Measurements from ENCODE around the gene CCDC90B.
A peak's percentile ranks its signal among the peaks of the same experiment; 100 is the strongest.
"Not testable (repeated sequence)": the region's sequence is repeated elsewhere in the genome, so short reads cannot be mapped to it uniquely, and the experiment has no call there.

Gene CCDC90B

GRCh38 chr11:83285151-83285770 is 906 bp downstream of the CCDC90B start:
- no peak for DNase-seq

DNA sequence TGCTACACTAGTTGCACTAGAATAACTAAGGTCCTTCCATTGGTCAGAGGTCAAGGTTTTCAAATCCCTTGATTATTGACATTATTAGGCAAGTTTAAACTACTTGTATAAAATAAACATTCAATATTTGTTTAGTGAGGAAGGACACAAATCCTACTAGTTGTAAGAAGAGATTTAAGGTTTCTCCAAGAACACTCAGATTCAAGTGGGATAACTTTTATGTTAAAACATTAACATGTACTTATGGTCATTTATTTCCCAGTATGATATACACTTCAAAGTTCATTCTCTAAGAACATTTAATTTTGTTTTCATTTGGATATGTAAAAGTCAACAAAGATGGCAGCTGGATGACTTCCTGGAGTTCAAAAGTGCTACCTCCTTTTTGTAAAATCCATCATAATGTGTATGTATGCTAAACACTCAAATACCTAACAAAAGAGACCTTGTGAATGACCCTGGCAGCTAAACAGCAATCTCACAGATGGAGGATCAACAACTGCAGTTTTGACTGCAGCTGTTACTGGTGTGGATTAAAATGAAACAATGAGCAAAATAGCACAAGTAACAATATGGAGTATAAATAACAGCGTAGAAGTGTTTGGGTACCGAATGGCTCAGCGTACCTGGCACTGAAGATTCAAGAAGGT is 1.5 kb downstream of the CCDC90B start:
- DNase-seq: no peak

DNA sequence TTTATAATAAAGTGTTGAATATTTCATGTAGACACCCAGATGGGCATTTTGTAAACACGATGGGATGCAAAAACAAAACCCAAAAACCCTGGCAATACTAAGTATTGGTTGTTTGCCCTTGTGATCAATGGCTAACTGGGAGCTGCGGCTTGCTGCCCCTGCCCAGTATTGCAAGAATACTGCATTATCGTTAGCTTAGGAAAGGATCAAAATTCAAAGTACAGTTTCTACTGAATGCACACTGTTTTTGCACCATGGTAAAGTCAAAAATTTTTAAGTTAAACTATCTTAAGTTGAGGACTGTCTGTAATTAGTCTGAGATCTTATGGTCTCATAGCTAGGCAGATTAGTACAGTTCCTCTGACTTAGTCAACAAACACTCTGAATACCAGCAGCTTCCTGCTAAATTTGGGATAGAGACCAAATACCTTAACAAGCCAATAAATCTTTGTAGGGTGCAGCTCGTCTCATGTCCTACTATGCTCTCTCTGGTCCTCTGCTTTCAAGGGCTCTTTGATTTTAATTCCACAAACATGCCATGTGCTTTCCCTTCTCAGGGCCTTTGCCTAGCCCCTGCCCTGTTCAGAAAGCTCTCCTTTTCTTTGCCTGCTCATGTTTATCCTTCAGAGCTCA is 4.0 kb downstream of the CCDC90B start:
- no peak for DNase-seq

DNA sequence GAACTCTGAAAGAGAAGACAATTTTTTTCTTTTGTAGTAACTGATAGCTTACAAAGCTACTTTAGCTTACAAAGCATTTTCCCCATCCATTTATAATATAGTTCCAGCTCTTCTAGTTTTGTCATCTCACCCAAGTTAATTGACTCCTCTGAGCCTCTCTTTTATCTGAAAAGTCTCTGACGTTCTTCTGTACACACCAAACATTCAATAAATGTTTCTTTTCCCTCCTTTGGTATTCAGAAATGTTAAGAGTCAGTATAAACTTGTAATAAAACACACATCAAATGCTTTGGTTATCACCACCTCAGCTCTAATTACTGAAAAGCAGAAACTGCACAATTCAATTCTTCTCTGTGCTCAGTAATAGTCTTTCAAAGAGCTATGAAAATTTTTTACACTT is 5.9 kb downstream of the CCDC90B start:
- no peak for DNase-seq

GRCh38 chr11:83278351-83278750 is 7.8 kb downstream of the CCDC90B start:
- DNase-seq: no peak

DNA sequence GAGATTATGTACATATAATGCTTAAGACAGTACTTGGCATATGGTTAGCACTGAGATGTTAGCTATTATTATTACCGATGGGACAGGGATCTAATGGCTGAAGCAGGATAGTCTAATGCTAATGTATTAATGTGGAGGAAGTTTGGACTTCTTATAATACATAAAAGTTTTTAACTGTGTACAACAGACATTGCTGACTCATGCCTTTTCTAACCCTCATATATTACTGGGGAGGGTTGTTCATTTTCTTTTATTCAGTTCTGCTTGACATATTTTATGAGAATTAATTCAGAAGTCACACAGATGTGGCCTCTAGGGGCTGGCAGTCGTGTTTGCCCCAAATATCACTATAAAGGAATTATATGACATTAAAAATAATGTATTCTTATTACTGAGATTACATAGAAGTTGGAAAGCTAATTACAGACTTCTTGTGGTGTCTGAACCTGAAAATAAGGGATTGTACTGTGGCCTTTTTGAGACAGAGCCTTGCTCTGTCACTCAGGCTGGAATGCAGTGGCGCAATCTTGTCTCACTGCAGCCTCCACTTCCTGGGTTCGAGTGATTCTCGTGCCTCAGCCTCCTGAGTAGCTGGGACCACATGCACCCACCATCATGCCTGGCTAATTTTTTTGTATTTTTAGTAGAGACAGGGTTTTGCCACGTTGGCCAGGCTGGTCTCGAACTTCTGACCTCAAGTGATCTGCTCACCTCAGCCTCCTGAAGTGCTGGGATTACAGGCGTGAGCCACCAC is 10.1 kb downstream of the CCDC90B start:
- no peak for DNase-seq

- no peak for DNase-seq
Observed at GRCh38 chr11:83272627-83273026, 13.5 kb downstream of the CCDC90B start.

DNA sequence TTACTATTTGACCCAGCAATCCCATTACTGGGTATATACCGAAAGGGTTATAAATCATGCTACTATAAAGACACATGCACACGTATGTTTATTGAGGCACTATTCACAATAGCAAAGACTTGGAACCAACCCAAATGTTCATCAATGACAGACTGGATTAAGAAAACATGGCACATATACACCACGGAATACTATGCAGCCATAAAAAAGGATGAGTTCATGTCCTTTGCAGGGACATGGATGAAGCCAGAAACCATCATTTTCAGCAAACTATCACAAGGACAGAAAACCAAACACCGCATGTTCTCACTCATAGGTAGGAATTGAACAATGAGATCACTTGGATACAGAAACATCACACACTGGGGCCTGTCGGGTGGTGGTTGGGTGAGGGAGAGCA is 14.4 kb downstream of the CCDC90B start:
- not testable (repeated sequence) for DNase-seq

DNA sequence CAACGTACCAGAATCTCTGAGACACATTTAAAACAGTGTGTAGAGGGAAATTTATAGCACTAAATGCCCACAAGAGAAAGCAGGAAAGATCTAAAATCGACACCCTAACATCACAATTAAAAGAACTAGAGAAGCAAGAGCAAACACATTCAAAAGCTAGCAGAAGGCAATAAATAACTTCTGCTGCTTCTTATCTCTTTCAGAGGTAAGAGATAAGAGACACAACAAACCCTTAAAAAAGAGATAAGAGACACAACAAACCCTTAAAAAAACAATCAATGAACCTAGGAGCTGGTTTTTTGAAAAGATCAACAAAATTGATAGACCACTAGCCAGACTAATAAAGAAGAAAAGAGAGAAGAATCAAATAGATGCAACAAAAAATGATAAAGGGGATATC is 17.1 kb downstream of the CCDC90B start:
- DNase-seq: not testable (repeated sequence)

DNA sequence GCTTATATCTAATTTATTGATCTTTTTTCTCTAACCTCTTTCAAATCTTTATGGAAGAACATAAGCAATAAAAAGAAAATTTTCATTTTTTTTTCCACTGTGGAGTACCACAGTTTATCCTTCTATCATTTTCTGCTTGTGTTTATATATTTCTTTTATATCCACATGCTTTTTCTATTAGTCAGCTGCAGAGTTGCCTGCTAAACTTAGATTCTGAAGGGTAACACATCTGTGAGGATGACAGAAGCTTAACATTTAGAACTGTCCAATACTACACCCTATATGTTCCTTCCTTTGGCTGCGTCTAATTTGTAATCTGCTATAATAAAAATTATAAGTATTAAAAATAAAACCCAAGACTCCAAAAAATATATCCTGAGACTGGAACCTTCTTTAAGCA is 20.8 kb downstream of the CCDC90B start:
- DNase-seq: no peak

DNA sequence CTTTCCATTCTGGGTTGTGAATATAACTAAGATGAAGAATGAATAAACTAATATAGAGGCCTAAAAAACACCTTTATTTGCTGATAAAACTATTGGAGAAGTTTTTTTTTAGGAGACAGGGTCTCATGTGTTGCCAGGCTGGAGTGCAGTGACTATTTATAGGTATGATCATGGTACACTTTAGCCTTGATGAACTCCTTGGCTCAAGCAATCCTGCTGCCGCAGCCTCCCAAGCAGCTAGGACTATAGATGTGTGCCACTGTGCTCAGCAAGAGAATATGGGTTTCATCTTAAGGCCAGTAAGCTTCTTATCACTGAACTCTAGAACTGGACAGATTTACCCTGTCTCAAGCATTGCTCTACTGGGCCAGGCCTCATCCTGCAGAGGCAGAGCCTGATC is 26.6 kb downstream of the CCDC90B start:
- DNase-seq: no peak

- no peak for DNase-seq
Observed at GRCh38 chr11:83257761-83258168, 28.4 kb downstream of the CCDC90B start.

DNA sequence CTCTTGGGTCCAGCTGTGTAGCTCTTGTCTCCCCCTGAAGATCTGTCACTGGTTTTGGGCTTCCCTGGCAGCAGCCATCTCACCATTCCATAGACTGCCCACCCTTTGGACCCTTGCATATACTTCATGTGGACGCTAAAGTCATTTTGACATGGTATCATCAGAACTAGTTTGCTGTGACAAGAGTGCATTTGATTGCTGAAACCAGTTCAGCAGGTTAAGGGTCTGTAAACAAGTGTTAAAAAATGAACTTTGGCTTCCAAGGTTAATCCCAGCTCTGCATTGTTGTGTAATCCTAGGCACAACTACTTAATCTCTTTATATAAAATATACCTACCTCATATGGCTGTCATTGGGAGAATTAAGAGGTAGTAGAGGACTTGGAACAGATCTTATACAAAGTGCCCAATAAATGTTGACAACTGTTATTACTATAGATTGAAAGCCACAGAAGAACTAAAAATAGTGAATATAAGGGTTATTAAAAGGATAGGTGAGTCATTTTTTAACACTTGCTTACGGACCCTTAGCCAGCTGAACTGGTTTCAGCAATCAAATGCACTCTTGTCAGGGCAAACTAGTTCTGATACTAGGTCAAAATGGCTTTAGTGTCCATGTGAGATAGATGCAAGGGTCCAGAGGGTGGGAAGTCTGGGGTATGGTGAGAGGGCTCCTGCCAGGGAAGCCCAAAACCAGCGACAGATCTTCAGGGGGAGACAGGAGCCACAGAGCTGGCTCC is 29.4 kb downstream of the CCDC90B start:
- no peak for DNase-seq

DNA sequence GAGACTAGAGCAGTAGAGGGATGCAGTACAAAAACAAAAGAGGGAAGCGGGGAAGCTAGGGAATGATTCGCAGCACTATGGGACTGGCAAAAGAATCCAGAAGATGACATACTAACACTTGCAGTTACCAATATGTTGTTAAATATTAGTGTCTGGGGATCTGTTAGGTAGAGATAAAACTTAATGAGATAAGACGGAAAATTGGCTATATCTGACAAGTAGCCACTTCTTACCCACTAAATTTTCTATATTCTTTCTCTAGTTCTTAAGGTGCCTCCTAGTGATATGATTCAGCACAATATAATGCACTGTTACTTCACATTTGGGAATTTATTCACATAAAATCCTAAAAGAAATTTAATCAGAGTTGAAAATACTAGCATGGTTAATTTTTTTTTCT is 30.8 kb downstream of the CCDC90B start:
- no peak for DNase-seq

- no peak for DNase-seq
Observed at GRCh38 chr11:83252941-83253340, 33.2 kb downstream of the CCDC90B start.

- no peak for DNase-seq
Observed at GRCh38 chr11:83252266-83252665, 33.9 kb downstream of the CCDC90B start.

- peak; percentile 23 for DNase-seq
Observed at GRCh38 chr11:83249972-83250593, 36.1 kb downstream of the CCDC90B start.

DNA sequence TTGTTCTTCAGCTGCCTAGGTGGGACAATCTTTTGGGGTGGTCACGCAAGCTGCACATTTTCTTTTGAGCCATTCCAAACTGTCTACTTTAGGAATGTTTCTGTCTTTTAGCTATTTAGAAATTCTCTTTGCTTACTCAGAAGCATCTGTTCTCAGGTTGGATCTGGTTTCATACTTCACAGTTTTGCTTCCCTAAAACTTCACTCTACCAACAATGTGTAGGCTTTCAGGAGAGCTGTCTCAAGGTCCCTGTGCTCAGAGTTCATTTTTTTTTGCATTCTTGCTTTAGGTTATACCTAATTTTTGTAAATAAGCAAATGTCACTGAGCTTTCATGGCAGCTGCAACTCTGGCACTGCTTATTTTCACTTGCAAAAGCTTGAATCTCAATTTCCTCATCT is 36.7 kb downstream of the CCDC90B start:
- no peak for DNase-seq

- no peak for DNase-seq
Observed at GRCh38 chr11:83241291-83241946, 44.7 kb downstream of the CCDC90B start.

DNA sequence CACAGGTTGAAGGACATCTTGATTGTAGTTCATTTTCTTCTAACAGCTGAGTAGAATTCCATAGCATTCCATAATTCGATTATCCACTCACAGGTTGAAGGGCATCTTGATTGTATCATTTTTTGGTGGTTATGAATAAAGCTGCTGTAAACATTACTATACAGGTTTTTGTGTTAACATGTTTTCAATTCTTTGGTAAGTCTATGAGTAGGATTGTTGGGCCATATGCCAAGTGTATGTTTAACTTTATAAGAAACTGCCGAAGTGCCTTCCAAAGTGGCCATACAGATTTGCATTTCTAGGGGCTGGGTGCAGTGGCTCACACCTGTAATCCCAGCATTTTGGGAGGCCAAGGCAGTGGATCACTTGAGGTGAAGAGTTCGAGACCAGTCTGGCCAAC is 48.1 kb downstream of the CCDC90B start:
- no peak for DNase-seq

DNA sequence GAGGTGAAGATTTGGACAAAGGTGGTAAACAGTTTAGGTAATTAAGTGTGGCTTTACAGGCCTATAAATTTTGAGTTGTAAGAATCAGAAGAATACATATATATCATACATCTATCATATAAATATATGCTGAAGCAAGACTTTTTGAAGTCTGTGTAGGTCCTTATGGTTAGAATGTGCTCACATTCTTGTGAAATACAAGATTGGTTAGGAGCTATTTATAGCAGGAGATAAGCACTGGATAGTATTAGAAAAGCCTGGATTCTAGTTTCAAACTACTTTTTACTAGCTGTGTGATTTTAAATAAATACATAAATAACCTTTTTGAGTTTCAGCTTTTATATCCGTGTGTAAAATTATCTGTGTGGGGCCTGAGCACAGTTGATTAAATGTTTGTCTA is 50.3 kb downstream of the CCDC90B start:
- DNase-seq: no peak

- DNase-seq: no peak
Observed at GRCh38 chr11:83223457-83223856, 62.7 kb downstream of the CCDC90B start.

Data from central memory CD4-positive, alpha-beta T cell (primary cell).